GM15510 (cell line): ENCODE results near the gene OSTM1.

Experiments
- POLR2A ChIP-seq: IDR thresholded peaks from 3 replicates; pipeline ENCODE4 v1.6.1; 2011; ENCODE audit warnings: borderline replicate concordance; ENCODE audit not compliant: insufficient read length; ENCODE audit errors: extremely low read depth

The OSTM1 gene, protein sequence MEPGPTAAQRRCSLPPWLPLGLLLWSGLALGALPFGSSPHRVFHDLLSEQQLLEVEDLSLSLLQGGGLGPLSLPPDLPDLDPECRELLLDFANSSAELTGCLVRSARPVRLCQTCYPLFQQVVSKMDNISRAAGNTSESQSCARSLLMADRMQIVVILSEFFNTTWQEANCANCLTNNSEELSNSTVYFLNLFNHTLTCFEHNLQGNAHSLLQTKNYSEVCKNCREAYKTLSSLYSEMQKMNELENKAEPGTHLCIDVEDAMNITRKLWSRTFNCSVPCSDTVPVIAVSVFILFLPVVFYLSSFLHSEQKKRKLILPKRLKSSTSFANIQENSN

GRCh38 chr6:108074359-108075144 is at the start of gene OSTM1:
Gene OSTM1, minus strand, starts transcription at chr6:108074741. Its CDS starts 90 bp downstream, at chr6:108074651.
- TF ChIP-seq POLR2A = peak; percentile 86

DNA sequence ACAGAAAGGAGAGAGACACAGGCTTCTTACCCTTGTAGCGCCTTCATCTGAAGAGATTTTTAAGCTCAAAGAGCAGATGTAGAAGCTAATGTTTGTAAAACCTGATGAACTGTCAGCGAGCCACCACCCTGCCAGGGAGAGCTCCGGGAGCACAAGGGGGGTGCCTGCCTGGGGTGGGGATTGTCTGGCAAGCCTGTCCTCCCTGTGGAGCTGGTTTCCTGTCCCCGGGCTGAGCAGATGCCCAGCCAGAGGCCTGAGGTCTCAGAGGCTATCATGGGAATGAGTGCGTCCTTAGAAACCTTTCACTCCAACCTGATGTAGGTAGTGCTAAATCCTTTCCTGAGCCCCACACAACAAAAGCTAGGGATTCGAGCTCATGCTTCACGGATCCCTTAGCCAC is 49.4 kb upstream of the OSTM1 start:
- TF ChIP-seq POLR2A = no peak

DNA sequence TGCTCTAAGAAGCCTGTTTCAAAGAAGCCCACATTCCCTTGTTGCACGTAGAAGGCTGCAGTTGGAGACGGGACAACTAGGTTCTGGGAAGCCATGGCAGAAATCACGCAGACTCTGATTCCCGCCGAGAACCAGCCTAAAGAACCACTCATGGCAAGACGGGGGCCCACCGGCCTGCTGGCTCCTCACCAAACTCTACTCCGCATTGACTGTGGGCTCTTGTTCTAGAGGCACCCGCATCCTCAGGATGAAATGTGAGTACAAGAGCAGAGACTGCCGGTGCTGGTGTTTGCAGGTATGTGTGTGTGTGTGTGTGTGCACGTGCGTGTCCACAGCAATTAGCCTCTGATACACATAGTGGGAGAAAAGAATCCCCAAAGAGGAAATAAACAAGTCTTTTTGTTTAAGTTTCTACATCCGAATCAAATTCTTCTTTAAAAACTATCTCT is 49.0 kb upstream of the OSTM1 start:
- TF ChIP-seq POLR2A = no peak

GRCh38 chr6:108121612-108122011 is 47.1 kb upstream of the OSTM1 start:
- TF ChIP-seq POLR2A = no peak

DNA sequence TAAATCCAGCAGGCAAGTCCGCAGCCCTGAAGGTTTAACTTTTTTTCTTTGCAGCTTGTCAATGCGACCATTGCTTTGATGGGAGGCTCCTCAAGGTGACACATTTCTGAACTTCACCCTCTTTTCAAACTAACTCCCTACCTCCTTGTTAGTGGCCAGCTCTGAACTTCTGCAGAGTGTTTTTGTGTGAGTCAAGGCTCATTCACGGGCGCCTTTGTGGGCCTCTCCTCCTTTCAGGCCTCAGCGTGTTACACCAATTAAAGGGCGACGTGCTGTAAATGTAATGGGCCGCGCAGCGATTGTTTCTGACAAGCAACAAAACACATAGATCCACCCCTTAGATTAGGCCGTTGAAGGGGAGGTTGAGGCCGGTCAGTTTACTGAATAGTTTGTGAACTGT is 45.8 kb upstream of the OSTM1 start:
- TF ChIP-seq POLR2A = no peak

DNA sequence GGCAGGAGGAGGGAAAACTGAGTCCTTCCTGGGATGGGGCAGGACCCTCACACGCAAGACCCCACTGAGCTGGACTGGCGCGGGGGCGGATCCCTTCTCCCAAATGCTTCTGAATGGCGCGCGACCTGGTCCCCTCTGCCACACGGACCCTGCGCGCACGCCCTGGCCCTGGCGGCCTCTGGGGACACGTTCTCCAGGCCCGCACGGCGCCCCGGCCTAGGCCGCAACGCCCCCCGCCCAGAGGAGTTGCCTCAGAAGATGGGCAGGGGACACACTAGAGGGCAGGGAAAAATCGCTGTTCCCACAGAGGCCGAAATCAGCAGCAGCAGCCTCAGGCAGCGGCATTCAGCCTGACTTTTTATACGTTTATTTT is 45.2 kb upstream of the OSTM1 start:
- TF ChIP-seq POLR2A = no peak

GRCh38 chr6:108118810-108119768 is 44.5 kb upstream of the OSTM1 start:
- TF ChIP-seq POLR2A = no peak

DNA sequence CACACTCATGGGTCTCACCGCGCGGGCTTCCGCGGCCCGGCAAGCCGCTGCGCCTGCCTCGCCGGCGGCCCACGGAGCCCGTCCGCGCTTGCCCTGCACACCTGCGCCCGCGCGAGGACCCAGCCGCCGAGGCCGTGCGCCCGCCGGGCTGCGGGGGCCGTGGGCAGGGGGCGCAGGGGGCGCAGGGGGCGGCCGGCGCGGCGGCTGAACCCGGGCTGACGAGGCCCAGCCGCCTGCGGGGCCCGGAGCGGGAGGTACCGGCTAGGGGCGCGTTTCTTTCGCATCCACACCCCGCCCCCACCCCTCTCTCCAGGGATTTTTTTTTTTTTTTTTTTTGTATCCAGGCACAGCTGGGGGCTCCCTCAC is 43.8 kb upstream of the OSTM1 start:
- no peak for TF ChIP-seq POLR2A

DNA sequence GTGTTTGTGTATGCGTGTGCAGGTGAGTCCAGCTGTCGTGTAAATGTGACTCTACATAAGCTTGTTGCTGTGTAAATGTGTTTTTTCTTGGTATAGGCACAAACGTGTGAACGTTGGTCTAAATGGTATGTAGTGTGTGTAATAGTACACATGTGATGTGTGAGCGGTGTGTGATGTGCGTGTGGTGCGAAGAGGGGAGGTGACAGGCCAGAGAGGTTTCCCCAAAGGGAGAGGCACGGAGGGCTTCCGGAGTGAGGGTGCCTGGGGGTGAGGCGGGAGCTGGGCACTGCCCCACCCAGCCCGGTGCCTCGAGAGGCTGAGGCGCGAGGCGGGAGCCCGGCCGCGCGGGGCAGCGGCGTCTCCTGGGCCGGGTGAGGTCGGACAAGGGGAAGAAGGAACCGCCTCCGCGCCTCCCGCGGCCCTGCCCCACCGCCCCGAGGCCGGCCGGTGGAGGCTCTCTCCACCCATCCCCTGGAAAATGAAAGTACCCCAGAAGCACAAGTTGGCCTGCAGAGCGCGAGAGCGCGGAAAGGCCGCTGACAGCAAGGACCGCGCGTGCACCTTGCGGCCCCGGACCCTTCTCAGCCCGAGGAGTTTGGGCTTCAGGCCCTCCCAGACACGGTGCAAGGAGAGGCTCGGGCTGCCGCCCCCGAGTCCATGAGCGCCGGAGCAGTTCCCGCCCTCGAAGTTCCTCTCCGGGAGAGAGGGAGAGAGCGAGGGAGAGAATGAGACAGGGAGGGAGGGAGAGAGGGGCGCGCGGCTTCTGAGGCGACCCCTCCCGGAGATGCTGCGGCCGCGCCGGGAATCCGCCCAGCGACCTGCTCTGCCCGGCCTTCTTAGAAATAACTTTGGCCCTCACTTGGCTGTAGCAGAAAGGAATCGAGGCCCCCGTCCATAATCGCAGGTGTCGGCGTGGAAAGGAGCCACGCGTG is 43.2 kb upstream of the OSTM1 start:
- TF ChIP-seq POLR2A = no peak

DNA sequence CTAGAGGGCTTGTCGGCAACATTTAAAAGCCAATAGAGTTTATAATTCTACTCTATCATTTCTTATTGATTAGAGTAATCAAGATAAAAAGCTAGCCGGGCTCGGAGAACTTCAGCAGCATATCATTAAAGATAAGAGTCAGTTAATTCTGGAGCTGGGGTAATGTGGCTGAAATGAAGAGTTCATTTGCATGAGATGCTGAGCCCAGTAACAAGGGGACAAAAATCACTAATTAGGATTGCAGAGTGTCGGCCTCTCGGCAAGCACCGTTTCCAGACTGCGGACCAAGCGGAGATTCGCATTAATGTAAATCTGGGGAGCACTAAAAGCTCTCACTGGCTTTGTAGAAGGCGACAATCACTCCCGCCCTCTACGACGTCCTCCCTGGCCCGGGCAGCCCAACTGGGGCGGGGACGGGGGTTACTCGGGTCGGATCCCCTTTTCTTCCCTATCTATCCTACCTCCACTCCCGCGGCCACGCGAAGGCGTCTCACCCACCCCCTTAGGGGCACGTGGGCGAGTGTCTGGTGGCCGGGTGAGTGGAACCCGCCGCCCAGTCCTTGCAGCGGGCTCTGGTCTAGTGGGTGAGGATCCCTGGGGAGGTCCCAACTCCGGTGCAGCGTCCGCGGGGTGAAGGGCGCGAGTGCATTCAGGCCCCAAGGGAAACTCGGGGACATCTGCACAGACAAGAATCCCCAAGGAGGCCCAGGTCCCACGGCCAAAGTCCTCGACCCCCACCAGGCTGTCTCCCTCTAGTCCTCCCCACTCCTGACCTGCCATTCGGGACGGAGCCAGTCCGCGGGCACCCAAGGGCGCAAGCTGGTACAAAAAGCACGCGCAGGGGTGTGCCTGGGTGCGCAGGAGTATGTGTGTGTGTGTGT is 42.2 kb upstream of the OSTM1 start:
- TF ChIP-seq POLR2A = no peak

GRCh38 chr6:108115598-108116058 is 41.1 kb upstream of the OSTM1 start:
- no peak for TF ChIP-seq POLR2A

DNA sequence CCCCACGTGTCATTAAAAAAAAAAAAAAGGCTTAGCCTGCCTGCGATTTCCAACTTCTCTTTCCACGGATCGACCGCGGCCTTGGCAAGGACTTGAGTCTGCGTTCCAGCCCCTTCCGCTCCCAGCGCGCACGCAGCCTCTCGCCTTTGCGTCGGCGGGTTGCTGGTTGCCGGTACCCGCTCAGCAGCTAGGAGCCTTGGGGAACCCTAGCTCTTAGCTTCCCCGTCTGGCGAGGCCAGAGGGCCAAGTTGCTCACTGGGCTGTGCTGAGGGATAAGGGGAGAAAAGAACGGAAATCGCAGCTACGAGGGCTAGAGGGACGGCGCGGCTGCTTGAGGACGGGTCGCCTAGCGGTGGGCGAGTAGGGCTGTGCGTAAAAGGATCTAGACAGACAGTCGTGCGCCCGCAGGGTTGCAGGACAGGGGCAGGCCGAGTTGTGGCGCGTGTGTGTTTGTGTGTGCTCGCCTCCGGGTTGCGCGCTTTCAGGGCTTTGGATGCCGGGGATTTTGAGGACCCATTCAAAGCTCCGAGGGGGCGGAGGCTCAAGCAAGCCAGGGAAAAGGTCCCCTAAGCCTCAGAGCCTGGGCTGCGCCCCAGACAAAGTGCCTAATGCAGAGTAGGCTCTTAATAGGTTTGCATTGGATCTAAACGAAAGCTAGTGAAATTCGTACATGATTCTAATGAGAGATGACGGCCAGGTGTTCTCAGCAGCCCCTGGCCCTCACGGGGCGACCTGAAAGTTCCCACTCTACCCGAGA is 40.5 kb upstream of the OSTM1 start:
- TF ChIP-seq POLR2A = no peak
